NCI-H146 (cell line): ENCODE data around the gene PROM1.

Experiments used
- DNase-seq: peaks from one replicate; lab custom pipeline; 2025; lab: John Stamatoyannopoulos, UW

The PROM1 gene

DNA sequence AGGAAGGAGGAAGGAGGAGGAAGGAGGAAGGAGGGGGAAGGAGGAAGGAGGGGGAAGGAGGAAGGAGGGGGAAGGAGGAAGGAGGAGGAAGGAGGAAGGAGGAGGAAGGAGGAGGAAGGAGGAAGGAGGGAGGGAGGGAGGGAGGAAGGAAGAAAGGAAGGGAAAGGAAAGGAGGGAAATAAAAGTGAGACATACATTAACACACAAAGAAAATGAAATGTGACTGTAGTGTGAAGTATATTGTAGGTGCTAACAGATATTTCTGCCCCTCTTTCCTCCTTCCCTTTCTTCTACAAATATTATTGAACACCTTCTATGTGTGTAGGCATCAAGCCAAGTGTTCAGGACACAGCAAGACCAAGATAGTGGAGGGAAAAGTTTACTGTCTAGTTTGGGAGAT is 26.4 kb upstream of the PROM1 start:
- DNase-seq = no peak

DNA sequence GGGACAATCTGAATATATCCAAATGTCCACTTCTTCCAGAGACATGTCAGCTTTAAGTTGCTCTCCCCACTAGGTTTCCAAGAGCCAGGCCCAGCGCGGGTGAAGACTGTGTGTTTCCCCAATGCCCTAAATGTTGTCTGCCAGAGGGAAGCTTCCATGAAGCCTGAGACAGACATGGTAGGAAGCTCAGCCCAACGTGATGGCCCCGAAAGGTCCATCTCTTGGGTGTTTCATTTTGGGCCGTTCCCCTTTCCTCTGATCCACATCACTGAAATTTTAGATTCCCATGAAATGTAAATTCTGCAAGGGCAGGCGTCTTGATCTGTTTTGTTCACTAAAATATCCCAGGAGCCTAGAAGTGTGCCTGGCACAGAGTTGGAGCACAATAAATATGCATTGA is 25.4 kb upstream of the PROM1 start:
- DNase-seq = no peak

DNA sequence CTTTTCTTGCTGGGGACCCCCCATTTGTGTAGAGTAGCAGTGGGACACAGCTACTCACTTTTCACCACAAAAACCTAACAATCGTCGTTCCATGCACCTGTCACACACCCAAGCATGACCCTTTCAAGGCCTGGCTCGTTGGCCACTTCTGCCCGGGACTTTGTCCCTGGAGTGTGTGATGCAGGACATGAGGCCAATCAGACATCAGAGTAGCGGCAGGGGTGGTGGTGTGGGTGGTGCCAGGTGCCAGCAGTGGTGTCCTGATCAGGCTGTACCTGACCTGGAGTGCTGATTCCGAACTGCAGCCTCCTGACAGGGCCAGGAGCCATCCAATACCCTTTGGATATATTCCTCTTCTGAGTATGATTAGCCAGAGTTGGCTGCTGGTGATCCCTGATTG is 23.1 kb upstream of the PROM1 start:
- DNase-seq = no peak

GRCh38 chr4:16104520-16104919 is 20.7 kb upstream of the PROM1 start:
- no peak for DNase-seq

DNA sequence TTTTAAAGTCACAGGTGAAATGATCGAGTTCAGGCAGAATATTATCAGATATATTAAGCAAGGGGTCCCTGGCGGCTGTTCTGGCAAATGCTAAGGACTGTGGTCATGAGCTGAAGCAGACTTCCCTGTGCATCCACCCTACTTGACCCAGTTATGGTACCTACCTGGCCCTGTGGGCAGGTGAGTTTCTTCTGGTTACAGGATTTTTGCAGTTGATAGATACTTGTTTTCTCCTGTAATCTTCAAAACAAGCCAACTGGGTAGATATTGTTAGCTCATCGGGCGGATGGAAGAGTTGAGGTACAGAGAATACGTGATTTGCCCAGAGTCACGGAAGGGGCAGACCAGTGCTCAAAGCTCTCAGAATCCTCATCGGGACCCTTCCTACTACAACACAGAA is 18.5 kb upstream of the PROM1 start:
- DNase-seq = no peak

DNA sequence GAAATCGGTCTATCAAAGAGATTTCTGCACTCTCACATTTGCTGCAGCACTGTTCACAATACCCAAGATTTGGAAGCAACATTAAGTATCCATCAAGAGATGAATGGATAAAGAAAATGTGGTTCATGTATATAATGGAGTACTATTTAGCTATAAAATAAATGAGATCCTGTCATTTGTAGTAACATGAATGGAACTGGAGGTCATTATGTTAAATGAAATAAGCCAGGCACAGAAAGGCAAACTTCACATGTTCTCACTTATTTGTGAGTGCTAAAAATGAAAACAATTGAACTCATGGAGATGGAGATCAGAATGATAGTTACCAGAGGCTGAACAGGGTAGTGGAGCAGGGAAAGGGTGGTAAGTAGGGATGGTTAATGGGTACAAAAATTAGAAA is 17.0 kb upstream of the PROM1 start:
- DNase-seq = no peak

DNA sequence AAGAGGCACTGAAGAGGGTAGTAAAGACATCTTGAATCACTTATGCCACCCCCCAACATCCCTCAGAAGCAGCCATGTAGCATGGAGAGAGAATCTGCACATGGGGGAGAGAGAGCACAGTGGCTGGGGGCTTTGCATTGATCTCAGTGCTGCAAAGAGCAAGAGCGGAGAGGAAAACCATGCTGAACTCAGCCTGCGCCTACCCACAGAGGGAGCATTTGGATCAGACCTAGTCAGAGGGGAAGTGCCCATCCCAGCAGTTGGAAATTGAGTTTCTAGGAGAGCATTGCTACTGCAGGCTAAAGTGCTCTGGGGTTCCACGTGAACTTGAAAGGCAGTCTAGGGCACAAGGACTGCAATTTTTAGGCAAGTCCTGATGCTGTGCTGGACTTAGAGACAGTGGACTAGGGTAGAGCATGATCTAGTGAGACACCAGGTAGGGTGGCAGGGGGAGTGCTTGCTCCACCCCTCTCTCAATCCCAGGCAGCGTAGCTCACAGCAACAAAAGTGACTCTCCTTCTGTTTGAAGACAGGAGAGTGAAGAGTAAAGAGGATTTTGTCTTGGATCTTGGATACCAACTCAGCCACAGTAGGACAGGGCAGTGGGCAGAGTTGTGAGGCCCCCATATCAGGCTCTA is 9.0 kb upstream of the PROM1 start:
- peak; percentile 17 for DNase-seq

DNA sequence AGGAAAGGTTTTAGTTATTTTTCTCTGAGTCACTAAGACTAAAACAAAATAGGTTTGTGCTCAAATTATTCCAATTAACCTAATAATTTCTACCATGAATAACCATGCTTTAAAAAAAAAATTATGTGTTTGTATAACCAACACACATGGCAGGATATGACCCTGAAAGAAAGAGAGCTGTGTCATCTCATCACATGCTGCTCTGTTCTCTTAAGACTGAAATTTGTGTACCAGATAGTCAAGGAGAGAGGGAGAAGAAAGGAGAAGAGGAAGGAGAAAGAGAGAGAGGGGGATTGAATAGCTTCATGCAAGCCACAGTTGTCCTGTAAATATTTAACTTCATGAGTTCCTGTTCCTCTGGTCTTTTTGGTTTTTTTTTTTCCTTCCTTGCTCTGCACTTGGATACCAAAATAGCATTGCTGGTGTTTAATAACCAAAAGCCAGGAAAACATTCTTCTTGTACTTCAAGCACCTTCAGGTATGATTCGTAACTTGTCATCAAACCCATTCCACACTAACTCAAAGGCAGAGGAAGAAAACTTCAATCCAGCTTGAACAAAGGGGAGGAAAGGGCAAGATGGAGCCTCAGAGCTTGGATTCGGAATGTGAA is 6.4 kb upstream of the PROM1 start:
- DNase-seq = no peak

- DNase-seq = no peak
Observed at GRCh38 chr4:16089156-16089555, 5.3 kb upstream of the PROM1 start.

GRCh38 chr4:16088601-16089000 is 4.8 kb upstream of the PROM1 start:
- DNase-seq = no peak

GRCh38 chr4:16085822-16086221 is 2.0 kb upstream of the PROM1 start:
- no peak for DNase-seq

DNA sequence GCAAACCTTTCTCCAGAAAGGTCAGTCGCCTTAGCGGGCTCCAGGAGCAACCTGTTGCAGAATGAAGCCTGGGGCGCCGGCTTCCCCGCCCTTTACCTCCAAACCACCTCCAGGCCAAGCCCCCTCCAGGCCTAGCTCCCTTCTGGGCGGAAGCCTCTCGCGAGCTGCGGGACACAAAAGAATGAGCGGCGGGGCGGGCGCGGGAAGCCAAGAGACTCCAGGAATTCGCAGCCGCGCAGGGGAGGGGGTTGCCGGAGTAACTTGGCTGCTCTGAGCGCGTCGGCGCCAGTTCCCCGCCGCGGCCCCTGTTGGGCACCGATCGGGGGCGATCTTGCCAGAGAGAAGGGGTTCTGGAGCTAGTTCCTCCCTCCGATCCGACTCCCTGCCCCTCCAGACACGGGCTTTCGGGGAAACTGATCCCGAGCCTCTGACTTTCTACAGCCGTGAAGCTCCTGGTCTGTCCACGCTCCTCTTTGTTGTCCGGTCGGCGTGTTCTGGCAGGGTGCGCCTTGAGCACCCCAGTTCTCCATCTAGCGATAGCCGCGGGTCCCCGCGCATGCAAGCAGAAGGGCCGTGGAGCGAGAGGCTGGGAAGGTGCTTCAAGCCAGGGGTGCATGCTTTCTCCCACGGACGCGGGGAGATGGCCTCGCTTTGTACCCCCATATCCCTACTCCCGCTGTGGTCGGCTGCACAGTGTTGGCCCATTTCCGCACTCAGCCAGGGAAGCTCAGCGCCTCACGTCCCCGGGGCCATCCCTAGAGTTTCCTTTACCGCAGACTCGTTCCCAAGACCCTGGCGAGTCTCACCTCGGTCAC is 1.2 kb downstream of the PROM1 start:
- DNase-seq = no peak

- DNase-seq = no peak
Observed at GRCh38 chr4:16082041-16082425, 1.8 kb downstream of the PROM1 start.

DNA sequence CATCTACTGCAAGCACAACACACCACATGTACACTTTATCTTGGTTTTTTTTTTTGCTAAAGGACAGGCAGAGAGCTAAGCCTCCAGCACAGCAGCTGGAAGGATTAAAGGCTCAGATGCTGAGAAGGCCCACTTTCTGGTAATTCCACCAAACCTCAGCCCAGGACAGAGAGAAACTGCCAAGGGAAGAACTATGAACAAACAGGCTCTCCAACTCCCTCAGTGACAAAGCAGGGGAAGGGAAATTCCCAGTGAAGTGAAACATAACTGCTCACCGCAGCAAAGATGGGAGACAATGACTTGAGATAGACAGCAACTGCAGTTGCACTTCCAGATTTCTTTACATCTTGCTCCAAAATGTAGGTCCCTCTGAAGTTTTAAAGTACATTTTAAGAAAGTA is 4.8 kb downstream of the PROM1 start:
- no peak for DNase-seq

GRCh38 chr4:16078195-16078760 is 5.5 kb downstream of the PROM1 start:
- DNase-seq = no peak

GRCh38 chr4:16077786-16078185 is 6.0 kb downstream of the PROM1 start:
- no peak for DNase-seq

GRCh38 chr4:16075975-16076757 is 7.7 kb downstream of the PROM1 start:
- no peak for DNase-seq

DNA sequence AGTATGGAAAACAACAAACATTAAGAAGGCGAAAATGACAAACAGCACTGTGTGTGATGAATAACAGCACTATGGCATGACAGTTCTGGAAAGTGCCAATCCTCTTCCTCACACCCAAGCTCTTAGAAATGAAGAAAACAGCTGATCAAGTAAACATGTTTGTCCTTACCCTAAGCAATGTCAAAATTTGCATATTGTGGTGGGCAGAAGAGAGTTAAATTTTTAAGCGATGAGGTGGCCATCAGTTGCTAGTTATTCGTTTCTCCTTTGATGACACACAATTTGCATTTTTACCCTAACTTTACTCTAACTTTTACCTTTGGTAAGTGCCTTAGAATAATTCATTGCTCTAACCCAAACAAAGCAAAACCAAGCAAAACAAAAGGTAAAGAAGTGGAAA is 8.8 kb downstream of the PROM1 start:
- no peak for DNase-seq

DNA sequence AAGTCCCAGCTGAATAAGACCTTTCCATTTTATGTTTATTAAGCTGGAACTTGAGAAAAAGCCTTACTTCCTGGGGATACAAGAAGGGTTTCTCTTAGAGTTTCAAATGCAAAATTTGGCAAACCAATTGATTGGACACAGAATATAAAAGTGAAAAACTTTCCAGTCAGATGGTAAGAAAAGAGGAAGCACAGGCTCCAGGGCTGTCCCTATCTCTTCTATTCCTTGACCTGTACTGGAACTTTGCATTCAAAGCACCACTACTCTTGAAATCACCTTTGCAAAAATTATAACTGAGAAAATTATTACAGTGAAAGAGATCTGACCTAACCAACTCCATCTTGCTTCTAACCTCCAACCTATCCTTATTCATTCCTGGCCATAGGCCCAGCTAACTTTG is 11.7 kb downstream of the PROM1 start:
- DNase-seq = no peak

GRCh38 chr4:16070203-16070602 is 13.6 kb downstream of the PROM1 start:
- DNase-seq = no peak

DNA sequence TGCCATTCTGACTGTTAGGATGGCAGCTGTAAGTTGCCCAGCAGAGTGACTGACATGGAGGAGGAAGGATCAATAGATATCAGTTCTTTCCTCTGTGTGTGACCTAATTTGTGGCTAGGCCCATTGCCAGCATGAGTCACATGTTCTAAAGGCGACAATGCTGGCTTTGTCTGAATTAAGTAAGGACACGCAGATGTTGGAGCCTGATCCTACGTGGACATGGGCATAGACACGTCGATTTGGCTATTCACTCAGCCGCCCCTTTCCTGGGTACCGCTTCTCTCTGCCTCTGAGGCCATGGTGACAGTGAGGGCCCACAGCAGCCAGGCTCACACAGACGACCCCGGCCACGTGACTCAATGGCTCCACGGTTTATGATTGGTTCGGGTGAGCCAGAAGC is 16.3 kb downstream of the PROM1 start:
- DNase-seq = peak; percentile 69

GRCh38 chr4:16066586-16067128 is 17.2 kb downstream of the PROM1 start:
- DNase-seq = peak; percentile 86
